ENCODE data around the gene KRT84. TPM values are rescaled to one million over a fixed set of nuclear protein-coding genes. Genes with fewer than 3 reads are reported as not detected.

KRT84 gene
- total RNA-seq, 1 donor from 2014 or later = not detected

- TF ChIP-seq CTCF (conservative IDR thresholded peaks at IDR 0.05; ENCODE audit: low read depth, low read length) = no peak
- no peak overlapping the region for H3K4me3 ChIP-seq (ENCODE audit: low read depth, low read length)
- no peak for DNase-seq (ENCODE audit: low read depth)
Measured at GRCh38 chr12:52389313-52390207, 4.1 kb upstream of the KRT84 start.

GRCh38 chr12:52387859-52388258 is 2.4 kb upstream of the KRT84 start:
- no peak for DNase-seq (ENCODE audit: low read depth)
- no peak for TF ChIP-seq CTCF (conservative IDR thresholded peaks at IDR 0.05; ENCODE audit: low read depth, low read length)
- H3K4me3 ChIP-seq (ENCODE audit: low read depth, low read length) = no peak overlapping the region

- H3K4me3 ChIP-seq (ENCODE audit: low read depth, low read length) = no peak overlapping the region
- DNase-seq (ENCODE audit: low read depth) = no peak
- TF ChIP-seq CTCF (conservative IDR thresholded peaks at IDR 0.05; ENCODE audit: low read depth, low read length) = no peak
Measured at GRCh38 chr12:52383331-52383730, 2.1 kb downstream of the KRT84 start.

- TF ChIP-seq CTCF (conservative IDR thresholded peaks at IDR 0.05; ENCODE audit: low read depth, low read length) = no peak
- H3K4me3 ChIP-seq (ENCODE audit: low read depth, low read length) = no peak overlapping the region
- no peak for DNase-seq (ENCODE audit: low read depth)
Measured at GRCh38 chr12:52382854-52383253, 2.6 kb downstream of the KRT84 start.

- DNase-seq (ENCODE audit: low read depth) = no peak
- no peak for TF ChIP-seq CTCF (conservative IDR thresholded peaks at IDR 0.05; ENCODE audit: low read depth, low read length)
- H3K4me3 ChIP-seq (ENCODE audit: low read depth, low read length) = no peak overlapping the region
Measured at GRCh38 chr12:52381206-52381605, 4.2 kb downstream of the KRT84 start.

GRCh38 chr12:52380271-52380694 is 5.2 kb downstream of the KRT84 start:
- no peak for DNase-seq (ENCODE audit: low read depth)
- TF ChIP-seq CTCF (conservative IDR thresholded peaks at IDR 0.05; ENCODE audit: low read depth, low read length) = peak; percentile 78

GRCh38 chr12:52379536-52379935 is 5.9 kb downstream of the KRT84 start:
- TF ChIP-seq CTCF (conservative IDR thresholded peaks at IDR 0.05; ENCODE audit: low read depth, low read length) = no peak
- no peak overlapping the region for H3K4me3 ChIP-seq (ENCODE audit: low read depth, low read length)
- DNase-seq (ENCODE audit: low read depth) = no peak

More at GRCh38 chr12:52380271-52380694, 5.2 kb downstream of the KRT84 start:
- no peak overlapping the region for H3K4me3 ChIP-seq (ENCODE audit: low read depth, low read length)

Measured in epithelial cell of proximal tubule (primary cell).